MCF 10A (cell line): Measurements from ENCODE around the gene CGB2. TPM values are rescaled to one million over a fixed set of nuclear protein-coding genes. Genes with fewer than 3 reads are reported as not detected.
"Not testable (repeated sequence)": the region's sequence is repeated elsewhere in the genome, so short reads cannot be mapped to it uniquely, and the experiment has no call there.

Experiments used
- Bru-seq: library from RNA; stranded (reverse); fragments of 400-500 nt; gene quantifications from one replicate; lab custom pipeline; 2021; lab: Mats Ljungman, UMichigan
- BruChase-seq, 2 experiments: library from RNA; stranded (reverse); fragments of 400-500 nt; gene quantifications; one replicate each; lab custom pipeline; 2021; lab: Mats Ljungman, UMichigan
- BruUV-seq: library from RNA; stranded (reverse); fragments of 400-500 nt; replicated peaks from 2 replicates; lab custom pipeline; 2021; lab: Mats Ljungman, UMichigan
- CTCF ChIA-PET: fragments of 300-600 bp; sonication (Branson Sonifier 250); formaldehyde crosslinking; extraction: SDS; loops from one replicate; lab custom pipeline; 2021; ENCODE audit warnings: antibody characterized with exemption, inconsistent platforms; lab: Yijun Ruan, JAX
- POLR2A ChIA-PET: fragments of 300-600, 350-650 bp; sonication (Branson Sonifier 250); formaldehyde crosslinking; extraction: SDS; loops from one replicate; lab custom pipeline; 2020; ENCODE audit warnings: antibody characterized with exemption, inconsistent platforms; lab: Yijun Ruan, JAX
- DNase-seq: peaks from one replicate; pipeline ENCODE4 v3.0.0-alpha.2; 2018; ENCODE audit not compliant: unreplicated experiment
- H3K27ac Mint-ChIP-seq: one replicate; pipeline ENCODE4 v1.8.0; 2022; ENCODE audit warnings: mild to moderate bottlenecking, low read depth, mixed read lengths; ENCODE audit not compliant: unreplicated experiment
- H3K27me3 Mint-ChIP-seq: one replicate; pipeline ENCODE4 v1.8.0; 2022; ENCODE audit warnings: mixed read lengths; ENCODE audit not compliant: insufficient read depth, unreplicated experiment
- H3K36me3 Mint-ChIP-seq: one replicate; pipeline ENCODE4 v1.8.0; 2022; ENCODE audit warnings: mild to moderate bottlenecking, moderate library complexity, mixed read lengths; ENCODE audit not compliant: insufficient read depth, unreplicated experiment
- H3K4me1 Mint-ChIP-seq: one replicate; pipeline ENCODE4 v1.8.0; 2022; ENCODE audit warnings: mixed read lengths; ENCODE audit not compliant: insufficient read depth, unreplicated experiment
- H3K4me3 Mint-ChIP-seq: one replicate; pipeline ENCODE4 v1.8.0; 2022; ENCODE audit warnings: mild to moderate bottlenecking, moderate library complexity, mixed read lengths; ENCODE audit not compliant: unreplicated experiment
- H3K9me3 Mint-ChIP-seq: one replicate; pipeline ENCODE4 v1.8.0; 2022; ENCODE audit warnings: mixed read lengths; ENCODE audit not compliant: unreplicated experiment
- intact Hi-C: fragments of 100-400 bp; cut with micrococcal nuclease; formaldehyde crosslinking; loops from 2 replicates; pipeline ENCODE4 v1.14.1; 2022
- long read RNA-seq: library from polyadenylated mRNA; stranded (forward); transcript quantifications from one replicate; pipeline ENCODE4 v2.0.0, GENCODE V29; 2022
- total RNA-seq: library from RNA; stranded (reverse); gene quantifications from 2 replicates; pipeline ENCODE4 v1.2.3, GENCODE V29; 2022
- TF ChIP-seq, protein P1 (sequence below): fragments of 200-600 bp; IDR thresholded peaks from one replicate; pipeline ENCODE4 v1.8.0; 2022; ENCODE audit warnings: antibody characterized with exemption, mild to moderate bottlenecking; ENCODE audit not compliant: unreplicated experiment

The CGB2 gene
- total RNA-seq (not detected in 2 replicates), Bru-seq, nascent RNA (not detected), BruChase-seq, experiment 1, labeled RNA remaining after a 6-hour chase (not detected), BruChase-seq, experiment 2, labeled RNA remaining after a 2-hour chase (not detected)
- long read RNA-seq = 0 reads

GRCh38 chr19:49031642-49032301 is at the start of gene CGB2:
Gene CGB2, plus strand, starts transcription at chr19:49031890. Its CDS starts 206 bp downstream, at chr19:49032096.
- intact Hi-C loops, DNase-seq, CTCF ChIA-PET, H3K4me1 Mint-ChIP-seq, POLR2A ChIA-PET, BruUV-seq, H3K36me3 Mint-ChIP-seq, H3K27ac Mint-ChIP-seq, H3K9me3 Mint-ChIP-seq, H3K27me3 Mint-ChIP-seq, H3K4me3 Mint-ChIP-seq: not testable (repeated sequence)
- TF ChIP-seq, protein P1, sequence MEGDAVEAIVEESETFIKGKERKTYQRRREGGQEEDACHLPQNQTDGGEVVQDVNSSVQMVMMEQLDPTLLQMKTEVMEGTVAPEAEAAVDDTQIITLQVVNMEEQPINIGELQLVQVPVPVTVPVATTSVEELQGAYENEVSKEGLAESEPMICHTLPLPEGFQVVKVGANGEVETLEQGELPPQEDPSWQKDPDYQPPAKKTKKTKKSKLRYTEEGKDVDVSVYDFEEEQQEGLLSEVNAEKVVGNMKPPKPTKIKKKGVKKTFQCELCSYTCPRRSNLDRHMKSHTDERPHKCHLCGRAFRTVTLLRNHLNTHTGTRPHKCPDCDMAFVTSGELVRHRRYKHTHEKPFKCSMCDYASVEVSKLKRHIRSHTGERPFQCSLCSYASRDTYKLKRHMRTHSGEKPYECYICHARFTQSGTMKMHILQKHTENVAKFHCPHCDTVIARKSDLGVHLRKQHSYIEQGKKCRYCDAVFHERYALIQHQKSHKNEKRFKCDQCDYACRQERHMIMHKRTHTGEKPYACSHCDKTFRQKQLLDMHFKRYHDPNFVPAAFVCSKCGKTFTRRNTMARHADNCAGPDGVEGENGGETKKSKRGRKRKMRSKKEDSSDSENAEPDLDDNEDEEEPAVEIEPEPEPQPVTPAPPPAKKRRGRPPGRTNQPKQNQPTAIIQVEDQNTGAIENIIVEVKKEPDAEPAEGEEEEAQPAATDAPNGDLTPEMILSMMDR = peak; percentile 42

DNA sequence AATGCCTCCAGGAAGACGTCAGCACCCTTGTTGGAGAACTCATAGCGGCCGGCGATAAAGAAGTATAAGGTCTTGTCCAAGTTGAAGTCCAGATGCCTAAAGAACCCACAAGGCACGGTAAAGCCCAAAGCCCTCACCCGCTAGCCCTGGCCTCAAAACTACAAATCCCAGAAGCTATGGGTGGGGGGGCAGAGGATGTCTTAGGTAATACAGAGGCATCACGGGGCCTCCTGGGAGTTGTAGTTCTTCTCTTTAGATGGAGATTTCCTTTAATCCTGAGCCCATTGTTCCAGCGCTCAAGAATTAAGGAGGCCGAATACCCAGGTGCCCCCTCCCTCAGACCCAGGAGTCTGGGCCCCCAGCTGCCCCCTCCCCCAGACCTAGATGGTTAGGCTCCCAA is 49.4 kb upstream of the CGB2 start:
- no TSS peak for BruUV-seq
- Mint-ChIP-seq H3K27me3 (no peaks in the 10 kb centered on the region), H3K27ac (no peak overlapping the region), H3K9me3 (no peaks in the 10 kb centered on the region), H3K4me1 (peaks cover 12% of the 10 kb centered on the region), H3K4me3 (no peak overlapping the region), H3K36me3 (peaks cover 69% of the 10 kb centered on the region)
- TF ChIP-seq, protein P1 = no peak
- ChIA-PET POLR2A (interaction anchor here (4.3 kb wide), 1 partner anchor 11 kb away, joined by 25 read pairs; the partner anchor contains the start of genes GYS1 and RUVBL2), CTCF (interaction anchor here (1.0 to 4.2 kb wide), 3 partner anchors 10 to 16 kb away, joined by 3 to 30 read pairs (median 4); partner anchors contain the start of genes GYS1 and RUVBL2)
- DNase-seq = no peak
- intact Hi-C loops = no loop called here

- DNase-seq = no peak
- intact Hi-C loops = no loop called here
- H3K27me3 Mint-ChIP-seq = no peaks in the 10 kb centered on the region
- no peak overlapping the region for H3K27ac Mint-ChIP-seq
- BruUV-seq = no TSS peak
- no peak overlapping the region for H3K4me3 Mint-ChIP-seq
- no peaks in the 10 kb centered on the region for H3K9me3 Mint-ChIP-seq
- POLR2A ChIA-PET = interaction anchor here (0.5 kb wide), 1 partner anchor 20 kb away, joined by 3 read pairs; the partner anchor contains the start of gene FTL
- CTCF ChIA-PET = interaction anchor here (0.6 to 2.2 kb wide), 2 partner anchors 12 to 15 kb away, joined by 3 to 9 read pairs; no protein-coding TSS in a partner anchor
- peaks cover 8% of the 10 kb centered on the region for H3K4me1 Mint-ChIP-seq
- TF ChIP-seq, protein P1 = no peak
- peaks cover 84% of the 10 kb centered on the region for H3K36me3 Mint-ChIP-seq
These were observed 46.0 kb upstream of the CGB2 start for GRCh38 chr19:48985711-48986110.

DNA sequence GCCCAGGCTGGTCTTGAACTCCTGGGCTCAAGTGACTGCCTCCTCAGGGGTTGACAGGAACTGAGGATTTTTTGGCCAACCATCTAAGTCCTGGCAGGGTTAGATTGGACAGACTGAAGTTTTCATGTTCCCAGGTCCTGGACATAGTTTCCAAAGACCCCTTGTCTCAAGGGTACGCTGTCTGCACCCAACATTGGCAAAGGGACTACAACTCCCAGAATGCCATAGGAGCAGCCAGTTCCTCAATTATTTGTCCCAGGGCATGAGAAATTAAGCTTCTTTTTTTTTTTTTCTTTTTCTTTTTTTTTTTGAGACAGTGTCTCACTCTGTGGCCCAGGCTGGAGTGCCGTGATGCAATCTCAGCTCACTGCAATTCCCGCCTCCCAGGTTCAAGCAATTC is 45.5 kb upstream of the CGB2 start:
- Mint-ChIP-seq H3K36me3 (peaks cover 89% of the 10 kb centered on the region), H3K4me3 (no peak overlapping the region)
- CTCF ChIA-PET = interaction anchor here (0.6 to 2.2 kb wide), 4 partner anchors 12 to 185 kb away, joined by 3 to 9 read pairs (median 3); no protein-coding TSS in a partner anchor

More for the DNA sequence above, 45.5 kb upstream of the CGB2 start:
- Mint-ChIP-seq H3K27me3 (no peaks in the 10 kb centered on the region), H3K27ac (no peak overlapping the region), H3K4me1 (peaks cover 13% of the 10 kb centered on the region), H3K9me3 (no peaks in the 10 kb centered on the region)
- BruUV-seq = no TSS peak
- no peak for DNase-seq
- POLR2A ChIA-PET = interaction anchor here (0.5 kb wide), 1 partner anchor 21 kb away, joined by 3 read pairs; the partner anchor contains the start of gene FTL
- intact Hi-C loops = no loop called here
- TF ChIP-seq, protein P1 = no peak
